ACC112 (cell line): ENCODE data around the gene POLR2E.
A peak's percentile ranks its signal among the peaks of the same experiment; 100 is the strongest.

Experiments
- H2AFZ ChIP-seq: fragments of 200-600 bp; sonication (generic); one replicate; pipeline ENCODE4 v1.6.0; 2017; ENCODE audit warnings: antibody characterized with exemption, low read length; ENCODE audit not compliant: unreplicated experiment
- H3K27ac ChIP-seq: fragments of 200-600 bp; sonication (generic); 2 replicates; pipeline ENCODE4 v1.5.1; 2014; ENCODE audit warnings: low read depth, mild to moderate bottlenecking, antibody characterized with exemption, low read length, moderate library complexity
- H3K27me3 ChIP-seq: fragments of 200-600 bp; sonication (generic); 2 replicates; pipeline ENCODE4 v1.6.1; 2014; ENCODE audit warnings: mild to moderate bottlenecking, antibody characterized with exemption, low read length, moderate library complexity, mixed read lengths; ENCODE audit not compliant: insufficient read depth
- H3K36me3 ChIP-seq: fragments of 200-600 bp; sonication (generic); 2 replicates; pipeline ENCODE4 v1.6.1; 2016; ENCODE audit warnings: mild to moderate bottlenecking, antibody characterized with exemption, low read length, moderate library complexity, mixed read lengths; ENCODE audit not compliant: insufficient read depth
- H3K4me1 ChIP-seq: fragments of 200-600 bp; sonication (generic); one replicate; pipeline ENCODE4 v1.6.1; 2016; ENCODE audit warnings: low read length, mixed read lengths; ENCODE audit not compliant: insufficient read depth, unreplicated experiment, control insufficient read depth
- H3K4me3 ChIP-seq: fragments of 200-600 bp; sonication (generic); 2 replicates; pipeline ENCODE4 v1.5.1; 2014; ENCODE audit warnings: mild to moderate bottlenecking, low read depth, low read length
- H3K79me2 ChIP-seq: fragments of 200-600 bp; sonication (generic); one replicate; pipeline ENCODE4 v1.6.0; 2016; ENCODE audit warnings: low read length; ENCODE audit not compliant: control insufficient read depth, unreplicated experiment, insufficient read depth

The POLR2E gene

DNA sequence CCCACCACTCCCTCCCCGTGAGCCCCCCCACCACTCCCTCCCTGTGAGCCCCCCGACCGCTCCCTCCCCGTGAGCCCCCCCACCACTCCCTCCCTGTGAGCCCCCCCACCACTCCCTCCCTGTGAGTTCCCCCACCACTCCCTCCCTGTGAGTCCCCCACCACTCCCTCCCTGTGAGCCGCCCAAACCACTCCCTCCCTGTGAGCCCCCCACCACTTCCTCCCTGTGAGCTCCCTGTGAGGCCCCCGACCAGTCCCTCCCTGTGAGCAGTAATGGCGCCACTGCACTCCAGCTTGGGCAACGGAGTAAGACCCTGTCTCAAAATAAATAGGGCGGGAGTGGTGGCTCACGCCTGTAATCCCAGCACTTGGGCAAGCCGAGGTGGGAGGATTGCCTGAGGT, 45.4 kb downstream of the POLR2E start:
- Histone ChIP-seq H3K27me3 (no peaks in the 10 kb centered on the region), H3K27ac (no peak overlapping the region), H3K36me3 (no peaks in the 10 kb centered on the region), H3K79me2 (no peaks in the 10 kb centered on the region), H3K4me1 (no peaks in the 10 kb centered on the region), H3K4me3 (no peak overlapping the region), H2AFZ (no peak overlapping the region)

DNA sequence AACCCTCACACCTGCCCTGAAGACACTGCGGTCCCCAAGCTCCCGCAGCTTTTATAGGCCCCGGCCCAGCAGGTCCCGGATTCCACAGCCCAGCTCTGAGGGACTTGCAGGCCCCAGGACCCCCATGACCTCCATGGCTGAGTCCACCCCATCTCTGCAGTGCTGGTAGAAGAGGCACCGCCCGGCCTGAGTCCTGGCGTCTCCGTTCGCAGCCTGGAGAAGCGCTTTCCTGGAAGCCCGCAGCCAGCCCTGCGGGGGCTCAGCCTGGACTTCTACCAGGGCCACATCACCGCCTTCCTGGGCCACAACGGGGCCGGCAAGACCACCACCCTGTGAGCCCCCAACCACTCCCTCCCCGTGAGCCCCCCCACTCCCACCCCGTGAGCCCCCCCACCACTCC, 46.1 kb downstream of the POLR2E start:
- no peaks in the 10 kb centered on the region for H3K27me3 ChIP-seq
- H3K27ac ChIP-seq, result no peak overlapping the region
- H3K4me3 ChIP-seq, result no peak overlapping the region
- H3K36me3 ChIP-seq, result no peaks in the 10 kb centered on the region
- H2AFZ ChIP-seq, result no peak overlapping the region
- H3K79me2 ChIP-seq, result no peaks in the 10 kb centered on the region
- H3K4me1 ChIP-seq, result no peaks in the 10 kb centered on the region

GRCh38 chr19:1047696-1048147, 47.5 kb downstream of the POLR2E start:
- Histone ChIP-seq H3K4me3 (no peak overlapping the region), H3K27me3 (no peaks in the 10 kb centered on the region), H3K36me3 (no peaks in the 10 kb centered on the region), H3K27ac (no peak overlapping the region), H2AFZ (no peak overlapping the region), H3K79me2 (no peaks in the 10 kb centered on the region), H3K4me1 (no peaks in the 10 kb centered on the region)

GRCh38 chr19:1046836-1047695, 48.1 kb downstream of the POLR2E start:
- Histone ChIP-seq H2AFZ (no peak overlapping the region), H3K4me3 (no peak overlapping the region), H3K4me1 (no peaks in the 10 kb centered on the region), H3K36me3 (no peaks in the 10 kb centered on the region), H3K79me2 (no peaks in the 10 kb centered on the region), H3K27me3 (no peaks in the 10 kb centered on the region), H3K27ac (no peak overlapping the region)

DNA sequence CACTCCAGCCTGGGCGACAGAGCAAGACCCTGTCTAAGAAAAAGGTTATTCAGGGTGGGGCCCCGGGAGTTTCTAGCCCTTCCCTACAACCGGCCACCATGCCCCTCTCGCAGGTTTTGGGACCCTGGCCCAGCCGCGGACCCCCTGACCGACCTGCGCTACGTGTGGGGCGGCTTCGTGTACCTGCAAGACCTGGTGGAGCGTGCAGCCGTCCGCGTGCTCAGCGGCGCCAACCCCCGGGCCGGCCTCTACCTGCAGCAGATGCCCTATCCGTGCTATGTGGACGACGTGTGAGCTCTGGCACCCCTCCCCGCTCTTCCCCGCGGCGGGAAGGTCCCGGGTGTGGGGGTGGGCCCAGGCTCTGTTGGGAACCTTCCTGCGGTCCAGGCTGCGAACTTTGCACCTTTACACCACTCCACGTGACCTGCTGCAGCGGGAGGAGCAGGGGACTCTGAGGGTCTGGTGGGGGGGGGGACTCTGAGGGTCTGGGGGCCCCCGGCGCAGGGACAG, 49.0 kb downstream of the POLR2E start:
- Histone ChIP-seq H3K4me1 (no peaks in the 10 kb centered on the region), H2AFZ (no peak overlapping the region), H3K27me3 (no peaks in the 10 kb centered on the region), H3K79me2 (no peaks in the 10 kb centered on the region), H3K4me3 (no peak overlapping the region), H3K27ac (no peak overlapping the region), H3K36me3 (no peaks in the 10 kb centered on the region)

GRCh38 chr19:1045247-1045603, 50.0 kb downstream of the POLR2E start:
- Histone ChIP-seq H3K27me3 (no peaks in the 10 kb centered on the region), H3K4me1 (no peaks in the 10 kb centered on the region), H3K27ac (no peak overlapping the region), H2AFZ (no peak overlapping the region), H3K36me3 (no peaks in the 10 kb centered on the region), H3K79me2 (no peaks in the 10 kb centered on the region), H3K4me3 (no peak overlapping the region)

- H3K4me3 ChIP-seq, result no peak overlapping the region
- H3K79me2 ChIP-seq, result no peaks in the 10 kb centered on the region
- H3K4me1 ChIP-seq, result peaks cover 2% of the 10 kb centered on the region
- H3K27ac ChIP-seq, result no peak overlapping the region
- no peaks in the 10 kb centered on the region for H3K36me3 ChIP-seq
- H3K27me3 ChIP-seq, result no peaks in the 10 kb centered on the region
- H2AFZ ChIP-seq, result no peak overlapping the region
These were observed 52.3 kb downstream of the POLR2E start for GRCh38 chr19:1042689-1043511.

DNA sequence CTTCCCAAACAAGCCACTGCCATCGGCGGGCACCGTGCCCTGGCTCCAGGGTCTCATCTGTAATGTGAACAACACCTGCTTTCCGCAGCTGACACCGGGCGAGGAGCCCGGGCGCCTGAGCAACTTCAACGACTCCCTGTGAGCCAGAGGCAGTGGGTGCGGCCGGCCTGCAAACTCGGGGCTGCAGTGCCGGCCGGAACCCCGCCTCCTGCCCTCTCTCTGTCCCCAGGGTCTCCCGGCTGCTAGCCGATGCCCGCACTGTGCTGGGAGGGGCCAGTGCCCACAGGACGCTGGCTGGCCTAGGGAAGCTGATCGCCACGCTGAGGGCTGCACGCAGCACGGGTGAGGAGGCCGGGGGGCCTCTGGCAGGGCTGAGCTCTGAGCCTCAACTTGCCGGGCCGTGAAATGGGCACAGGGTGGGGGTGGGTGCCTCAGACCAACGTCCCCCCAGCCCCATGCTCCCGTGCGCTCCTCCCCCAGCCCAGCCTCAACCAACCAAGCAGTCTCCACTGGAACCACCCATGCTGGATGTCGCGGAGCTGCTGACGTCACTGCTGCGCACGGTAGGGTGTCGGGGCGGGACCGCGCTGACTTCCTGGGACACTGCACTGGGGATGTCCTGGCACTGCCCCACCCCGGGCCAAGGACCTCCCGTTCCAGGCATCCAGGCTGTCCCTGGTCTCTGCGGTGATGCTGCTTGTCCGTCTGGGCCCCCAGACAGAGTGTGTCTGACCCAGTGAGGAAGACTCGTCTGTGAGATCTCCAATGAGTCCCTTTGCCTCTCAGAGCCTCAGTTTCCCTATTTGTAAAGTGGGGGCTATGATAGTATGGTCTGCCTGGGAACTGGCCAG, 53.1 kb downstream of the POLR2E start:
- Histone ChIP-seq H2AFZ (no peak overlapping the region), H3K79me2 (no peaks in the 10 kb centered on the region), H3K27ac (no peak overlapping the region), H3K36me3 (no peaks in the 10 kb centered on the region), H3K4me3 (no peak overlapping the region), H3K27me3 (no peaks in the 10 kb centered on the region), H3K4me1 (peaks cover 4% of the 10 kb centered on the region)

GRCh38 chr19:1041272-1041834, 53.8 kb downstream of the POLR2E start:
- H3K27ac ChIP-seq, result no peak overlapping the region
- no peaks in the 10 kb centered on the region for H3K27me3 ChIP-seq
- peaks cover 4% of the 10 kb centered on the region for H3K4me1 ChIP-seq
- no peak overlapping the region for H2AFZ ChIP-seq
- H3K4me3 ChIP-seq, result peak overlapping the region; percentile 75
- H3K36me3 ChIP-seq, result no peaks in the 10 kb centered on the region
- H3K79me2 ChIP-seq, result no peaks in the 10 kb centered on the region
